Measurements from ENCODE around the gene NACC2. TPM values are rescaled to one million over a fixed set of nuclear protein-coding genes. Genes with fewer than 3 reads are reported as not detected.
A peak's percentile ranks its signal among the peaks of the same experiment; 100 is the strongest.

The NACC2 gene
- total RNA-seq, 2 experiments from 2014 or later = 6.0 to 6.2 TPM

DNA sequence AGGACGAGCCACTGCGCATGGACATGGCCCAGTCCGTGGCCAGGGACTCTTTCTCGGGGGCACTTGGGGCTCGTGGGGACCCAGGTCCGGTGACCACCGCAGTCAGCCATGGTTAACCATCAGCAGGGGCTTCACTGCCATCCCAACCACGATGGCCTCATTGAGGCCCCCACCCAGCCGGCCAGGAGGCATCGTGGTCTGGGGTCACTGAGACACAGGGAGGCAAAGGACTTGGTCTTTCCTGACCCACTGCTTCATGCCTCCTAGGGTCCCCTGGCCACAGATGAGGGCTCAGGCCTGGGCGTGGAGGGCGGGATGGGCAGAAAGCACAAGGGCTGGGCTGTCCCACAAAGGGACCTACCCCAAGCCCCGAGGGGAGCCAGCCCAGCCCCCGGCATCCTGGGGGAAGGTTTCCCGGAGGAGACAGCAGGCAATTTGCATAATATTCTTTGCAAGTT, 6.6 kb downstream of the NACC2 start:
- Mint-ChIP-seq H3K4me1 (ENCODE audit: low read depth) (peaks cover 16% of the 10 kb centered on the region), H3K9me3 (no peaks in the 10 kb centered on the region), H3K27me3 (no peaks in the 10 kb centered on the region), H3K4me3 (no peak overlapping the region), H3K27ac (no peak overlapping the region), H3K36me3 (ENCODE audit: low read depth) (no peaks in the 10 kb centered on the region)
- DNase-seq = no peak
- no peak for ATAC-seq
- POLR2A ChIA-PET = no interaction called here
- TF ChIP-seq, protein P1, sequence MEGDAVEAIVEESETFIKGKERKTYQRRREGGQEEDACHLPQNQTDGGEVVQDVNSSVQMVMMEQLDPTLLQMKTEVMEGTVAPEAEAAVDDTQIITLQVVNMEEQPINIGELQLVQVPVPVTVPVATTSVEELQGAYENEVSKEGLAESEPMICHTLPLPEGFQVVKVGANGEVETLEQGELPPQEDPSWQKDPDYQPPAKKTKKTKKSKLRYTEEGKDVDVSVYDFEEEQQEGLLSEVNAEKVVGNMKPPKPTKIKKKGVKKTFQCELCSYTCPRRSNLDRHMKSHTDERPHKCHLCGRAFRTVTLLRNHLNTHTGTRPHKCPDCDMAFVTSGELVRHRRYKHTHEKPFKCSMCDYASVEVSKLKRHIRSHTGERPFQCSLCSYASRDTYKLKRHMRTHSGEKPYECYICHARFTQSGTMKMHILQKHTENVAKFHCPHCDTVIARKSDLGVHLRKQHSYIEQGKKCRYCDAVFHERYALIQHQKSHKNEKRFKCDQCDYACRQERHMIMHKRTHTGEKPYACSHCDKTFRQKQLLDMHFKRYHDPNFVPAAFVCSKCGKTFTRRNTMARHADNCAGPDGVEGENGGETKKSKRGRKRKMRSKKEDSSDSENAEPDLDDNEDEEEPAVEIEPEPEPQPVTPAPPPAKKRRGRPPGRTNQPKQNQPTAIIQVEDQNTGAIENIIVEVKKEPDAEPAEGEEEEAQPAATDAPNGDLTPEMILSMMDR (IDR thresholded peaks at IDR 0.05) = no peak
- intact Hi-C loops (cut with micrococcal nuclease) = loop anchor here (5.0 kb wide), 1 partner anchor 34 kb away; no protein-coding TSS in a partner anchor
- CTCF ChIA-PET = interaction anchor here (4.2 kb wide), 1 partner anchor 34 kb away, joined by 54 read pairs; no protein-coding TSS in a partner anchor

DNA sequence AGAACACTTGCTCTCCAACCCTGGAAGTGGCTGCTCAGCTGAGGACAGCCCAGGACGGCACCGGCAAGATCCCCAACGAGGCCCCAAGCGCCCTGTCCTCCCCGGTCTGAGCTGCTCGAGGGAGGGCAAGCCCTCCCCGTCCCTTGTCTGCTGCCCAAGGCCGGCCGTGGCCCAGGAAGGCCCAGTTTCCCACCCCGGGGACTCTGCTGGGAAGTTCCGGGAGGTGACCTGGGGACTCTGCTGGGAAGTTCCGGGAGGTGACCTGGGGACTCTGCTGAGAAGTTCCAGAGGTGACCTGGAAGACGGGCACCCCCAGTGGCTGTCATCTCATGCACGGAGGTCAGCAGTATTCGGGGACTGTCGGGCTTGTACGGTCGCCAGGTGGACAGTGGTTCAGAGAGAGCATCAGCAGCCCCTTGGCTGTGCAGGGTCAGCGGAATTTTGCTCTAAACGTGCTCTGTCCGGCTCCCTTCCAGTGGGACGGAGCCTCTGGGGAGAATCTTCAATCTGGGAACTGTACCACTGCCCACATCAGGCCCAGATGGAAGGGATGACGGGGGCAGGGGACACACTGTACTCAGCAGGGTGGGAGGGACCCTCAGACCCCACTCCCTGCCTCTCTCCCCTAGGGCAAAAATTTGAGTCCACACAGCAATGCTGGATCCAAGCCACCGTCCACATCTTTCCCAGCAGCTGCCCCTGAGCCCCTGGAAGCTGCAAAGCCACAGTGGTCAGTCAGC, 7.2 kb downstream of the NACC2 start:
- ATAC-seq = no peak
- H3K4me3 Mint-ChIP-seq = no peak overlapping the region

DNA sequence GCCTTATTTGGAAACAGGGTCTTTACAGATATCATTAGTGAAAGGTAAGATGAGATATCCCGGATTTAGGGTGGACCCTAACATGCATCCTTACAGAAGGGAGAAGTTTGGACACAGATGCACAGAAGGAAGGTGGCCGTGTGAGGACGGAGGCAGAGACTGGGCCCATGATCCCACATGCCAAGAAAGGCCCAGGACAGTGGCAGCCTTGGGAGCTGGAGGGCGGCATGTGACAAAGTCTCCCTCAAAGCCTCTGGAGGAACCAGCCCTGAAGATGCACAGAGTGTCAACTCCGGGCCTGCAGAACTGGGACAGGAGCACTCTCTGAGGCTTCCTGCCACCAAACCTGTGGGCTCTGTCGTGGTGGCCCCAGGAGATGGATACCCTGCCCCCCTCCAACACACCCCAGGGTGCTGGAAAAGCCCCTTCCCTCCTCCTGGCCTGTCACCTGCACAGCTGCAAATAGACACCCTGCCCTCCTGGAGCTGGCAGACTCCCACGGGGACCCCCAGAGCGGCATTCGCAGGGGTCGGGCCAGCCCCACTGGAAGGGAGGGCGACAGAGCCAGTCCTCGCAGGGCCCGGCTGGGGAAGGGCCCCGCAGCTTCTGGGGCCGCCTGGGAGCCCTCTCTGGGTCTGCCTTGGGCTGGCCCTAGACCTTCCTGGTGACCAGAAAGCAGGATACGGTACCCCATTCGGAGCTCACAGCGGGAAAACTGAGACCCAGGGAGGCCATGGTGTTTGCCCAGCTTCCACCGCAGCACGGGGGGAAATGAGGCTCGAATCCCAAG, 7.9 kb downstream of the NACC2 start:
- TF ChIP-seq, protein P1 (IDR thresholded peaks at IDR 0.05) = no peak
- H3K27ac Mint-ChIP-seq = no peak overlapping the region
- peaks cover 12% of the 10 kb centered on the region for H3K4me1 Mint-ChIP-seq (ENCODE audit: low read depth)
- DNase-seq (peak; percentile 1), ATAC-seq (no peak)
- H3K4me3 Mint-ChIP-seq = no peak overlapping the region
- intact Hi-C loops (cut with micrococcal nuclease) = loop anchor here (5.0 kb wide), 1 partner anchor 35 kb away; no protein-coding TSS in a partner anchor
- POLR2A ChIA-PET = no interaction called here
- H3K36me3 Mint-ChIP-seq (ENCODE audit: low read depth) = no peaks in the 10 kb centered on the region
- H3K9me3 Mint-ChIP-seq = no peaks in the 10 kb centered on the region
- H3K27me3 Mint-ChIP-seq = no peaks in the 10 kb centered on the region
- CTCF ChIA-PET = interaction anchor here (0.7 to 0.9 kb wide), 2 partner anchors 35 to 83 kb away, joined by 3 to 4 read pairs; no protein-coding TSS in a partner anchor

More for the DNA sequence above, 7.2 kb downstream of the NACC2 start:
- TF ChIP-seq, protein P1 (IDR thresholded peaks at IDR 0.05) = no peak
- DNase-seq = peak; percentile 0
- no peaks in the 10 kb centered on the region for H3K27me3 Mint-ChIP-seq
- POLR2A ChIA-PET = no interaction called here
- H3K4me1 Mint-ChIP-seq (ENCODE audit: low read depth) = peaks cover 13% of the 10 kb centered on the region
- H3K36me3 Mint-ChIP-seq (ENCODE audit: low read depth) = no peaks in the 10 kb centered on the region
- CTCF ChIA-PET = interaction anchor here (0.7 kb wide), 1 partner anchor 82 kb away, joined by 3 read pairs; no protein-coding TSS in a partner anchor
- no peaks in the 10 kb centered on the region for H3K9me3 Mint-ChIP-seq
- H3K27ac Mint-ChIP-seq = no peak overlapping the region
- intact Hi-C loops (cut with micrococcal nuclease) = loop anchor here (5.0 kb wide), 1 partner anchor 34 kb away; no protein-coding TSS in a partner anchor

DNA sequence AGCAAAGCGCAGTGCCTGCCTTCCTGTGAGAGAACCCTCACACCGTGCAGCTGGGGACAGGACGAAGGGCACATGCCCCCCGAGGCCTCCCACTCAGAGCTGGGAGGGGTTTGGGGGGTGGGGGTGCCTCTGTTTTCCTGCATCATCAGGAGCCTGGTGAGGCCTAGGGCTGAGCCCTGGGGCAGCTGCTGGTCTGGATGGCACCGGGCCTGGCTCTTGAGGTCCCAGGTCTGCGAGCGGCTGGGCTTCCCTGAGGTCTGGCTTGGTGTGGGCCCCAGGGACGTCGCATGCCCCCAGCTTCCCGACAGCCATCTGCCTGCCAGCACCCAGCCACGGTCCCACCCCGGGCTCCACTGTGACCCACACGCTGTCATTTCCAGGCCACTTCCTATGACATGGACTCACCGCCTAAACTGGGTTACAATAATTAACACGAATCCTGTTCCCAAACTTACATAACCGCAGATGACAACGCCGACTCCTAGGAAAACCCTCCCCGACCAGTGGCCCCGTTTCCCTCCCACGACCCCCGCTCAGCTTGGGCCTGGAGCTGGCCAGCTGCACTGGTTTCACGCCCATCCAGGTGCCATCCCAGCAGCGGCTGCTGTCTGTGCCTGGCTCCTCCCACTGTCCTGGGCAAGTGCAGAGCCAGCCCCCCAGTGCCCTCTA, 8.7 kb downstream of the NACC2 start:
- H3K9me3 Mint-ChIP-seq = no peaks in the 10 kb centered on the region
- TF ChIP-seq, protein P1 (IDR thresholded peaks at IDR 0.05) = no peak
- no peak for ATAC-seq
- DNase-seq = peak; percentile 1
- H3K27me3 Mint-ChIP-seq = no peaks in the 10 kb centered on the region
- H3K36me3 Mint-ChIP-seq (ENCODE audit: low read depth) = no peaks in the 10 kb centered on the region
- H3K27ac Mint-ChIP-seq = no peak overlapping the region
- ChIA-PET CTCF (interaction anchor here (0.9 kb wide), 1 partner anchor 36 kb away, joined by 4 read pairs; no protein-coding TSS in a partner anchor), POLR2A (no interaction called here)
- intact Hi-C loops (cut with micrococcal nuclease) = loop anchor here (5.0 kb wide), 1 partner anchor 36 kb away; no protein-coding TSS in a partner anchor
- no peak overlapping the region for H3K4me3 Mint-ChIP-seq
- peaks cover 12% of the 10 kb centered on the region for H3K4me1 Mint-ChIP-seq (ENCODE audit: low read depth)

All from activated CD8-positive, alpha-beta T cell treated with anti-CD3 and anti-CD28 coated beads for 36 hours (primary cell).